Adrenal gland (tissue), 12 donors: ENCODE results near the gene RHOBTB3. TPM values are rescaled to one million over a fixed set of nuclear protein-coding genes. Genes with fewer than 3 reads are reported as not detected.

ENCODE experiments used
- DNase-seq, 7 donors: peaks; one replicate each; pipeline ENCODE4 v3.0.0-alpha.2; 2019 to 2020
- H3K27ac ChIP-seq, 5 donors: fragments of 200-600 bp; sonication (generic) in 4 of 5; 1 replicate in 3 of 5; 2 replicates in 2 of 5; pipeline versions ENCODE4 v1.5.1 to v1.8.0; 2016 to 2020; ENCODE audit warnings: mild to moderate bottlenecking in 1 of 5
- H3K27me3 ChIP-seq: fragments of 200-600 bp; 2 replicates; pipeline ENCODE4 v1.8.0; 2021
- H3K36me3 ChIP-seq, 2 donors: fragments of 200-600 bp; replicated peaks in 1 of 2; 1 replicate in 1 of 2; 2 replicates in 1 of 2; pipeline versions ENCODE4 v1.5.1 to v1.8.0; 2018 to 2022
- H3K4me1 ChIP-seq, 2 donors: fragments of 200-600 bp; replicated peaks in 1 of 2; 1 replicate in 1 of 2; 2 replicates in 1 of 2; pipeline versions ENCODE4 v1.5.1 to v1.8.0; 2018 to 2021
- H3K4me3 ChIP-seq, 4 donors: fragments of 200-600 bp; sonication (generic) in 3 of 4; one replicate each; pipeline ENCODE4 v1.5.1; 2016 to 2018
- H3K9me3 ChIP-seq, 3 donors: fragments of 200-600 bp; sonication (generic) in 1 of 3; replicated peaks in 1 of 3; 1 replicate in 2 of 3; 2 replicates in 1 of 3; pipeline versions ENCODE4 v1.5.1 to v1.8.0; 2016 to 2021
- CTCF ChIP-seq, 6 experiments: fragments of 450-650 bp in 4 of 6; fragments of 200-600 bp in 2 of 6; sonication (generic) in 1 of 6; IDR thresholded peaks; 1 replicate in 5 of 6; 2 replicates in 1 of 6; pipeline versions ENCODE4 v1.5.1 to v1.8.0; 2016 to 2021; ENCODE audit warnings: antibody characterized with exemption in 6 of 6, mild to moderate bottlenecking in 2 of 6, moderate library complexity in 1 of 6
- POLR2A ChIP-seq, 2 donors: fragments of 450-650 bp; IDR thresholded peaks; one replicate each; pipeline ENCODE4 v1.6.1; 2017; ENCODE audit warnings: antibody characterized with exemption in 2 of 2, mild to moderate bottlenecking in 2 of 2, moderate library complexity in 1 of 2
- WGBS, 4 donors: extraction: QIAGEN DNeasy Blood & Tissue Kit in 2 of 4; methylation state at CpG; one replicate each; pipeline versions ENCODE4 v1.1.5 to v1.1.7; 2013 to 2017; 5-methylcytosine and 5-hydroxymethylcytosine counted together
- intact Hi-C, 2 donors: fragments of 100-400 bp; cut with DNase I; formaldehyde crosslinking; loops; one replicate each; pipeline versions ENCODE4 v1.14.1 to v1.15.0; 2022 to 2023
- polyA plus RNA-seq, 3 donors: library from polyadenylated mRNA; stranded (reverse); fragments of 200-250 nt in 2 of 3; fragments of 350-450 nt in 1 of 3; fragmentation: Illumina TruSeq in 1 of 3; extraction: RNeasy Lipid Tissue Mini Kit (QIAGEN cat#74804) in 1 of 3; gene quantifications; one replicate each; pipeline ENCODE4 v1.2.3, GENCODE V29; 2013 to 2014
- total RNA-seq, 9 donors: library from RNA; depleted of rRNA in 4 of 9; stranded (reverse); fragments of >200 nt in 4 of 9; fragments of 120-200 nt in 1 of 9; fragmentation: NEBNext Ultra II Directional in 1 of 9; extraction: Animal tissue kit (Norgen Biotek cat#: 25700) in 1 of 9; gene quantifications; one replicate each; pipeline versions ENCODE4 v1.1.0 to v1.2.4, GENCODE V29; 2013 to 2023
- donor health status: healthy with polysubstance abuse.
- donor health status: Bipolar disorder and iron deficiency.
- donor health status: DM: yes; HTN: yes; CAD: no.
- donor health status: DM: no; HTN: no; CAD: no.
- donor health status: DM: no; HTN: no; CAD: no.
- donor health status: DM: yes; HTN: yes; CAD: no.

The RHOBTB3 gene
- total and polyA plus RNA-seq, 12 donors = 23.9 to 258 (median 108) TPM

DNA sequence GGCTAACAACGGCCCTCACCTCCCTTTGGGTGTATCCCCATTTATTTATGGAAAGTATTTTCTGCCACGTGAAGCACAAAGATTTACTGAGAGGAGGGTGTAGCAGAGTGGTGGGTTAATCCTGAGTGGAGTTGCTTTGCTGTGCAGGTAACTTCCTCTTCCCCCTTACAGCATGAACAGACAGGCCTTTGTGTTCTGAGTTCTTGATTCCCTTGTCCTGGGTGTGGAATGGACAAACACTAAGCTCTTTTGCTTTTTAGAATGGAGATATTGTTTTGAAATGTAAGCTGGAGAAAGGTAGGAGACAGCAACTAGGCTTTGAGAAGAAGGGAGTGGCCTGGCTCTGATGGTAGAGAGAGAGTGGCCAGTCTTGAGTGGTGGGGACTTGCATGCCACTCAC is 108.5 kb downstream of the RHOBTB3 start:
- DNase-seq = no peak
- intact Hi-C loops = loop anchor here in 1 of 2 donors (5.0 to 10.0 kb wide), 2 partner anchors 57 to 175 kb away; no protein-coding TSS in a partner anchor
- Histone ChIP-seq H3K27me3 (no peaks in the 10 kb centered on the region), H3K36me3 (no peaks in the 10 kb centered on the region), H3K4me1 (peaks cover 17 to 38% of the 10 kb centered on the region in 2 donors), H3K27ac (no peak overlapping the region), H3K9me3 (no peaks in the 10 kb centered on the region), H3K4me3 (no peak overlapping the region)
- 81 to 95% (median 83%) methylated on average over 2 of the region's 2 CpGs for WGBS, 4 donors
- TF ChIP-seq CTCF (IDR thresholded peaks at IDR 0.05) (no peak), POLR2A (IDR thresholded peaks at IDR 0.05) (no peak)

- H3K9me3 ChIP-seq = no peaks in the 10 kb centered on the region
- no peak overlapping the region for H3K4me3 ChIP-seq
- no peaks in the 10 kb centered on the region for H3K27me3 ChIP-seq
- WGBS, 4 donors = 81 to 92% (median 87%) methylated on average over 1 of the region's 1 CpG
- DNase-seq = no peak
- H3K36me3 ChIP-seq = no peaks in the 10 kb centered on the region
- H3K27ac ChIP-seq = peak overlapping the region in 2 of 5 donors; percentile 30 to 89
- H3K4me1 ChIP-seq = peaks cover 9 to 28% of the 10 kb centered on the region in 2 donors
- TF ChIP-seq POLR2A (IDR thresholded peaks at IDR 0.05) (no peak), CTCF (IDR thresholded peaks at IDR 0.05) (no peak)
- intact Hi-C loops = loop anchor here in 1 of 2 donors (5.0 kb wide), 1 partner anchor 59 kb away; no protein-coding TSS in a partner anchor
Measured at GRCh38 chr5:95840956-95841705, 110.0 kb downstream of the RHOBTB3 start.

DNA sequence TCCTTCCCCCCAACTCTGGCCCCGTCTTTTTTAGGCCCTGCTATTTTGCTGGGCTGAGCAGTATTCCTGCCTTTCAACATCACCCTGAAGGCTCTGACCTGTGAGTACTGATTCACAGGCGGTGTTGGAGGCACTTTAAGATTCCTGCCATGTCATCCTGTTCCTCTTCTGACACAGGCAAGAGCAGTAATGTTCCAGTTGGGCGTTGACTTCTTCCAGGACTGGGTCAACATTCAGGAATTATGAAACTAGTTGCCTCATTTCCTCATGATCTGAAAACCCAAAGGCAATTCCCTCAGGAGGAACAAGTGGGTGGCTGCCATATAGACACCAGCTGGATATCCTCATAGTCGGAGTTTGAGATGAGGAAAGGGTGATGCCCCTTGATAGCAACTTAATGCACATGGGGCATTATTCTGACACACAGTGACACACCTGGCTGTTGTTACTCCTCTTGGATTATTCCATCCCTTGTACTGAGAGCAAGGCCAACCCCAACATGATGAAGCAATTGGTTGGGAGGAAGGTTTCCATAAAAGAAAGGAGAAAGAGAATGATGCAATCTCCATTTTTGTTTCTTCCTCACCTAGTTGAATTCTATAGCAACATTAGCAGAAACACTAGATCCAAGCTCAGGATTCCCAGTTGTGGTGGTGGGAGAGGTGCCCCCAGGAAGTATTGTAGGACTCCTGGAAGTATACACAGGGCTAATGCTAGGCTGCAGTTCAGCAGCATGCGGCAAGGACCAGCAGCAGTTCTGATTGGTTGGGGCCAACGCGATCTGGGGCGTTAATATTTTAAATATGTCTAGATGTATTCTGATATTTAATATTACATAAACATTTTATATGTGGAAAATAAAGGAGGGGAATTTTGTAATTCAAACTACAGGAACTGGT is 111.0 kb downstream of the RHOBTB3 start:
- Histone ChIP-seq H3K4me1 (peaks cover 9 to 20% of the 10 kb centered on the region in 2 donors), H3K36me3 (no peaks in the 10 kb centered on the region), H3K9me3 (no peaks in the 10 kb centered on the region), H3K4me3 (no peak overlapping the region), H3K27me3 (no peaks in the 10 kb centered on the region), H3K27ac (peak overlapping the region in 3 of 5 donors; percentile 70 to 89 (median 77))
- TF ChIP-seq CTCF (IDR thresholded peaks at IDR 0.05) (no peak), POLR2A (IDR thresholded peaks at IDR 0.05) (no peak)
- WGBS, 4 donors = 80 to 85% (median 82%) methylated on average over 8 of the region's 8 CpGs
- peak in 3 of 7 donors; percentile 44 to 66 (median 46) for DNase-seq
- intact Hi-C loops = loop anchor here in 1 of 2 donors (5.0 kb wide), 1 partner anchor 60 kb away; no protein-coding TSS in a partner anchor
